Thymus (tissue), 11 donors: ENCODE measurements around the gene UGGT1. TPM values are rescaled to one million over a fixed set of nuclear protein-coding genes. Genes with fewer than 3 reads are reported as not detected.

ENCODE experiments used
- DNase-seq, 9 donors: peaks; one replicate each; pipeline ENCODE4 v3.0.0-alpha.2; 2013; ENCODE audit warnings: low spot score in 9 of 9, low read depth in 6 of 9, missing footprints in 1 of 9
- H3K27ac ChIP-seq, 2 donors: one replicate each; pipeline ENCODE4 v1.5.1; 2013; ENCODE audit warnings: control low read depth in 1 of 2, low read depth in 1 of 2, low read length in 1 of 2, mild to moderate bottlenecking in 1 of 2, moderate library complexity in 1 of 2
- H3K27me3 ChIP-seq, 2 donors: one replicate each; pipeline ENCODE4 v1.5.1; 2013; ENCODE audit warnings: low read length in 1 of 2; ENCODE audit not compliant: control insufficient read depth in 2 of 2, insufficient read depth in 1 of 2
- H3K36me3 ChIP-seq, 2 donors: one replicate each; pipeline ENCODE4 v1.5.1; 2013; ENCODE audit warnings: low read length in 1 of 2, mild to moderate bottlenecking in 1 of 2, moderate library complexity in 1 of 2; ENCODE audit not compliant: control insufficient read depth in 2 of 2, insufficient read depth in 2 of 2
- H3K4me1 ChIP-seq, 2 donors: one replicate each; pipeline ENCODE4 v1.5.1; 2013; ENCODE audit warnings: low read length in 2 of 2; ENCODE audit not compliant: control insufficient read depth in 2 of 2, insufficient read depth in 2 of 2
- H3K4me3 ChIP-seq, 2 donors: one replicate each; pipeline ENCODE4 v1.5.1; 2013; ENCODE audit warnings: low read length in 2 of 2, control low read depth in 1 of 2, mild to moderate bottlenecking in 1 of 2
- H3K9me3 ChIP-seq, 2 donors: one replicate each; pipeline ENCODE4 v1.5.1; 2013; ENCODE audit warnings: low read length in 1 of 2, mild to moderate bottlenecking in 1 of 2; ENCODE audit not compliant: control insufficient read depth in 2 of 2, insufficient read depth in 1 of 2
- WGBS: extraction: QIAGEN DNeasy Blood & Tissue Kit; methylation state at CpG from one replicate; pipeline ENCODE4 v1.1.7; 2013; 5-methylcytosine and 5-hydroxymethylcytosine counted together
- polyA plus RNA-seq: library from polyadenylated mRNA; stranded (reverse); fragments of 200-250 nt; gene quantifications from one replicate; pipeline ENCODE4 v1.2.3, GENCODE V29; 2013
- total RNA-seq: library from RNA; stranded (reverse); fragments of 120-200 nt; gene quantifications from one replicate; pipeline ENCODE4 v1.2.4, GENCODE V29; 2013
- donor health status: healthy.

Gene UGGT1
- total and polyA plus RNA-seq, 2 donors: 10.4 to 35.0 TPM

GRCh38 chr2:128233790-128234395 lies 142.9 kb downstream of the UGGT1 start:
- WGBS: 64% methylated on average over 11 of the region's 11 CpGs
- Histone ChIP-seq H3K9me3 (no peaks in the 10 kb centered on the region), H3K4me1 (peaks cover 4 to 8% of the 10 kb centered on the region in 2 donors), H3K27me3 (peaks cover 6 to 27% of the 10 kb centered on the region in 2 donors), H3K36me3 (no peaks in the 10 kb centered on the region), H3K27ac (no peak overlapping the region), H3K4me3 (peak overlapping the region; percentile 63 to 83)
- DNase-seq: peak in 1 of 9 donors; percentile 7

DNA sequence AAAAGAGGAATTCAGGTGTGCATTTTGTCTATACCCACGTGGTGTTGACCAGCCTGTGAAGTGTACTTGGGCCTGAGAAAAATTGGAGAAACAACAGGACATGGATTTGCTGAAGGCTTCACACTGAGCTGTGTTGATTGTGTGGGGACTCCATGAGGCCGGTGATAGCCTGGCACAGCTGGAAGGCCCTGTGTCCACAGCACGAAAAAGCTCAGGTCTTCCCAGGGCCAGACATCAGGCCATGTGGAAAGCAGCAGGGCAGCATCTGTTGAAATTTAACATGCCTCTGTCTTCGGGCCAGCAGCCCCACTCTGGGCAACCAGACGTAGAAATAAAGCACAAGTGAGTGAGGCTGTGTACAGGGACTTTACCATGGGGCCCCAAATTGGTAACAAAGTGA lies 143.6 kb downstream of the UGGT1 start:
- 97% methylated on average over 5 of the region's 5 CpGs for WGBS
- Histone ChIP-seq H3K9me3 (no peaks in the 10 kb centered on the region), H3K27me3 (peaks cover 6 to 27% of the 10 kb centered on the region in 2 donors), H3K36me3 (no peaks in the 10 kb centered on the region), H3K4me3 (no peak overlapping the region), H3K27ac (no peak overlapping the region), H3K4me1 (peaks cover 4 to 8% of the 10 kb centered on the region in 2 donors)
- no peak for DNase-seq

DNA sequence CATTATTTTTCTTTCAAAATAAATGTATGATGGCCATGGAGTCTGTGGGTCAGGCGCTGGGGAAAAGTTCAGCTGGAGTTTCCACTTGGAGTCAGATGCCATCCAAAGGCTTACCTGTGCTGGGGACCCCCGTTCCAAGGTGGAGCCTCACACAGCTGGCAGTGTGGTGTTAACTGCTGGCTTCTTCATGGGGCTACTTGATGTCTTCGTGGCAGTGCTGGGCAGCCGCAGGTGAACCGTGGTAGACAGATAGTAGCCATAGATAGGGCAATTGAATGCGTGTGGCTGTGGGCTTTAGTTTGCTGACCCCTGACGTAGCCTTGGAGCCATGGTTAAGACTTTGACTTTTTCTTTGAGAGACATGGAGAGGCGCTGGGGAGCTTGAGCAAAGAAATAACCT lies 144.6 kb downstream of the UGGT1 start:
- Histone ChIP-seq H3K9me3 (no peaks in the 10 kb centered on the region), H3K36me3 (no peaks in the 10 kb centered on the region), H3K27ac (no peak overlapping the region), H3K27me3 (peaks cover 6 to 27% of the 10 kb centered on the region in 2 donors), H3K4me3 (no peak overlapping the region), H3K4me1 (peaks cover 4 to 8% of the 10 kb centered on the region in 2 donors)
- 97% methylated on average over 8 of the region's 8 CpGs for WGBS
- no peak for DNase-seq

- Histone ChIP-seq H3K9me3 (no peaks in the 10 kb centered on the region), H3K4me1 (peaks cover 4 to 8% of the 10 kb centered on the region in 2 donors), H3K27ac (no peak overlapping the region), H3K36me3 (no peaks in the 10 kb centered on the region), H3K27me3 (peaks cover 6 to 23% of the 10 kb centered on the region in 2 donors), H3K4me3 (no peak overlapping the region)
- over 99% methylated on average over 8 of the region's 8 CpGs for WGBS
- no peak for DNase-seq
Observed at GRCh38 chr2:128236491-128237035, 145.6 kb downstream of the UGGT1 start.

DNA sequence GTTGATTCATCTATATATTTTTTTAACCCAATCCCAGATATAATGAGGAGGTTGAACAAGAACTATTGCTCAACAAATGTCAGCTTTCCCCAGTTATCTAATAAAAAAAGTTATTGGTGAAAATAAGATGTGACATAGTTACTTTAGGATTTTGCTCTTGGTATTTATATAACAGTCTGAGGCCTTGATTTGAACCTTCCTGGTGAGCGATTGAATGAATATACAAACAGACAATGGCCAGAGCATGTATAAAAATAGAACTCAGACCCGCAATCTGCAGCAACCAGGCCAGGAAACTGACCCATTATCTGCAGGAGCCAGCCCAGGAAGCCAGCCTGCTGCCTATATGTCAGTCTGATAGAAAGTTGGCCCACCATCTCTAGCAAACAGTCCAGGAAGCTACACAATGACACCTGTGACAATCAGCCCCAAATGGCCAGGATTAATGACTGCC lies 146.1 kb downstream of the UGGT1 start:
- 95% methylated on average over 2 of the region's 2 CpGs for WGBS
- H3K36me3 ChIP-seq: no peaks in the 10 kb centered on the region

GRCh38 chr2:128237911-128238697 lies 147.1 kb downstream of the UGGT1 start:
- H3K36me3 ChIP-seq: no peaks in the 10 kb centered on the region
- DNase-seq: no peak
- H3K9me3 ChIP-seq: no peaks in the 10 kb centered on the region
- H3K27me3 ChIP-seq: peaks cover 0 to 8% of the 10 kb centered on the region in 2 donors
- no peak overlapping the region for H3K27ac ChIP-seq
- peaks cover 2 to 4% of the 10 kb centered on the region in 2 donors for H3K4me1 ChIP-seq
- 92% methylated on average over 8 of the region's 8 CpGs for WGBS
- no peak overlapping the region for H3K4me3 ChIP-seq

More for the DNA sequence above, 146.1 kb downstream of the UGGT1 start:
- no peak overlapping the region for H3K4me3 ChIP-seq
- H3K27me3 ChIP-seq: peaks cover 6 to 18% of the 10 kb centered on the region in 2 donors
- no peak overlapping the region for H3K27ac ChIP-seq
- H3K9me3 ChIP-seq: no peaks in the 10 kb centered on the region
- H3K4me1 ChIP-seq: peaks cover 4 to 8% of the 10 kb centered on the region in 2 donors
- DNase-seq: no peak

DNA sequence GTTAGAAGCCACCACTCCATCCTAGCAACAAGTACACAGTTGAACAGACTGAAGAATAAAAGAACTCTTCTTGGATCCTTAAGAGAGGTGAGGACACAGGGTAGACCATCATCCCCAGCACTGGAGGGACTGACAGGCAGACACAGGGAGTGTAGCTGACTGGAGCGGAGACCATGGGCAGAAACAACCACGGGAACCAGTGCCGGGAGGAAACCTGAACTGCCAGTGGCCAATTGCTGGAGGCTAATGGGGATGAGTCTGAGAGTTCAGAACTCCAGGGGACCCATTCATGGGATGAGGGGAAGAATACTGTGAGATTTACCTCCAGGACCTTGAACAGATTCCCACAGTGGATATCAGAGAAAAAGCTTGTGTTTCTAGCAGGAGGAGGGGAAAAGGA lies 150.9 kb downstream of the UGGT1 start:
- no peak for DNase-seq
- Histone ChIP-seq H3K27ac (no peak overlapping the region), H3K36me3 (no peaks in the 10 kb centered on the region), H3K27me3 (no peaks in the 10 kb centered on the region), H3K4me1 (no peaks in the 10 kb centered on the region), H3K9me3 (no peaks in the 10 kb centered on the region), H3K4me3 (no peak overlapping the region)
- over 99% methylated on average over 3 of the region's 3 CpGs for WGBS
